ENCODE measurements around the gene CIDEB. TPM values are rescaled to one million over a fixed set of nuclear protein-coding genes. Genes with fewer than 3 reads are reported as not detected.

The CIDEB gene
- total and polyA plus RNA-seq, 2 of the 8 experiments (the other 6 are each of a cell fraction or from before 2014, with no cell fraction given) = 0.11 TPM; not detected in 1

- Histone ChIP-seq H2BK12ac (ENCODE audit: low read depth, low read length) (no peak overlapping the region), H2AK5ac (ENCODE audit: low read depth, low read length) (no peak overlapping the region), H3K23ac (ENCODE audit: insufficient read length) (no peak overlapping the region), H3K4ac (replicated peaks; ENCODE audit: insufficient read length, low read depth, low read length) (no peak overlapping the region), H2AFZ (ENCODE audit: low read length) (no peak overlapping the region), H3K18ac (ENCODE audit: extremely low read depth, low read length) (no peak overlapping the region), H2BK5ac (ENCODE audit: low read depth, low read length) (no peak overlapping the region), H3K4me1 (replicated peaks in 1 of 4; ENCODE audit: control insufficient read depth in 3 of 4, insufficient read depth in 4 of 4, low read length in 3 of 4) (peaks cover 0 to 2% (median 0%) of the 10 kb centered on the region in 4 experiments; a peak in 1 of 7 replicates), H3K79me2 (ENCODE audit: control insufficient read depth in 1 of 2, insufficient read depth in 2 of 2, low read length in 2 of 2) (no peaks in the 10 kb centered on the region), H4K91ac (replicated peaks; ENCODE audit: insufficient read length, low read length) (no peak overlapping the region), H3K79me1 (ENCODE audit: low read depth, low read length) (no peaks in the 10 kb centered on the region), H3K27ac (ENCODE audit: low read depth, low read length) (no peak overlapping the region), H3K9ac (replicated peaks in 1 of 4; ENCODE audit: extremely low read depth in 1 of 4, low read depth in 3 of 4, low read length in 3 of 4) (no peak overlapping the region), H3K56ac (replicated peaks; ENCODE audit: insufficient read length, low read depth, low read length) (no peak overlapping the region), H3K4me2 (ENCODE audit: insufficient read depth in 1 of 2, low read depth in 2 of 2, low read length in 2 of 2) (no peak overlapping the region), H2BK20ac (ENCODE audit: low read length) (no peak overlapping the region), H3K27me3 (replicated peaks in 1 of 4; ENCODE audit: control insufficient read depth in 3 of 4, extremely low read depth in 1 of 4, insufficient read depth in 3 of 4, low read length in 3 of 4) (no peaks in the 10 kb centered on the region; a peak in 1 of 7 replicates), H3K36me3 (ENCODE audit: control insufficient read depth in 2 of 4, insufficient read depth in 4 of 4, low read length in 3 of 4) (no peaks in the 10 kb centered on the region; a peak in 3 of 8 replicates), H4K20me1 (replicated peaks in 1 of 2; ENCODE audit: control insufficient read depth in 1 of 2, insufficient read depth in 2 of 2, low read length in 2 of 2) (peaks cover 0 to 2% of the 10 kb centered on the region in 2 experiments), H4K8ac (ENCODE audit: extremely low read depth, insufficient read depth, low read length) (no peak overlapping the region), H2BK15ac (ENCODE audit: low read length) (no peak overlapping the region), H2BK120ac (replicated peaks; ENCODE audit: low read depth, low read length) (no peak overlapping the region), H3K14ac (ENCODE audit: insufficient read length) (no peak overlapping the region), H3K9me3 (ENCODE audit: insufficient read depth in 2 of 2, low read depth in 1 of 2, low read length in 1 of 2) (no peaks in the 10 kb centered on the region), H4K5ac (ENCODE audit: insufficient read length, low read depth, low read length) (no peak overlapping the region), H3K4me3 (ENCODE audit: extremely low read depth in 1 of 4, insufficient read depth in 2 of 4, low read depth in 3 of 4, low read length in 4 of 4) (no peak overlapping the region), H3K23me2 (ENCODE audit: low read depth, low read length) (no peaks in the 10 kb centered on the region)
- TF ChIP-seq SAP30 (IDR thresholded peaks at IDR 0.05; ENCODE audit: insufficient read depth, insufficient replicate concordance, low read length) (no peak), HDAC6 (IDR thresholded peaks at IDR 0.05; ENCODE audit: low read depth, low read length) (no peak), CBX8 (IDR thresholded peaks at IDR 0.05; ENCODE audit: borderline replicate concordance, low read depth, low read length) (no peak), POLR2AphosphoS5 (IDR thresholded peaks at IDR 0.05; ENCODE audit: low read depth, low read length) (no peak), KDM4A (IDR thresholded peaks at IDR 0.05; ENCODE audit: low read depth, low read length, severe bottlenecking) (no peak), KDM5A (IDR thresholded peaks at IDR 0.05; ENCODE audit: low read length) (no peak), ASH2L (IDR thresholded peaks at IDR 0.05; ENCODE audit: low read length) (no peak), RXRA (IDR thresholded peaks at IDR 0.05; ENCODE audit: insufficient read depth, low read depth, low read length) (no peak), POU5F1 (IDR thresholded peaks at IDR 0.05; ENCODE audit: low read depth, low read length) (no peak), KDM1A (IDR thresholded peaks at IDR 0.05; ENCODE audit: borderline replicate concordance, low read length) (no peak), ATF3 (IDR thresholded peaks at IDR 0.05; ENCODE audit: insufficient read depth, low read depth, low read length) (no peak)
- POLR2A ChIA-PET (ENCODE audit: partially characterized antibody) = interaction anchor here (0.8 to 2.5 kb wide), 9 partner anchors 9 to 68 kb away, joined by 3 to 13 read pairs (median 4); partner anchors contain the start of genes RABGGTA, TINF2 and TM9SF1
- WGBS, 2 experiments (ENCODE audit: extremely low coverage in 1 of 2, insufficient coverage in 1 of 2, insufficient read length in 1 of 2, insufficient replicate concordance in 2 of 2, low coverage in 1 of 2, low lambda C conversion rate in 2 of 2, missing lambda C conversion rate in 1 of 2) = 92% methylated on average over 19 of the region's 19 CpGs; no CpG with 5 or more reads in 1 of the 2 experiments
- FAIRE-seq (no peak), DNase-seq (ENCODE audit: low read depth in 1 of 2, low spot score in 2 of 2) (no peak)
- CTCF ChIA-PET (ENCODE audit: partially characterized antibody) = interaction anchor here (0.6 to 6.2 kb wide), 13 partner anchors 8 to 1286 kb away, joined by 3 to 30 read pairs (median 5); partner anchors contain the start of genes RABGGTA and TINF2
Observed at GRCh38 chr14:24261969-24262327, 45.8 kb downstream of the CIDEB start.
